ENCODE data around the gene OR5V1. TPM values are rescaled to one million over a fixed set of nuclear protein-coding genes. Genes with fewer than 3 reads are reported as not detected.

The OR5V1 gene
- total RNA-seq, 1 donor: not detected

DNA sequence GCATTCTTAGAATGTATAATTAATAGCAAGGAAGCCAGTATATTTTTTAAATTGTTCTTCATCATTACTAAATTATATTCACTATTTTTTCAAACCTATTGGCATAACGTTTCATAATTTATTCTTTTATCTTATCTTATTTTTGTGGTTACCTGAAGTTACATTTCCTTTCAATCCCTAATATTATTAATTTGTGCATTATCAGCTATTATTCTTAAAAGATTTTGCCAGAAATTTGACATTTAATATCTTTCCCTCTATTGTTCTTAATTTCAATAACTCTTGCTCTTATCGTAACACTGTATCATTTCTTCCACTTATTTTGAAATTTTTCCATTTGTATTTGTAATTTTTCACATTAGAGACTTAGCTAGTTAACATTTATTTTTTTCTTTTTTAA is 48.7 kb downstream of the OR5V1 start:
- no peak for DNase-seq (ENCODE audit: insufficient read length, low spot score, missing footprints)
- Histone ChIP-seq H3K79me2 (ENCODE audit: insufficient read depth, low read length) (no peaks in the 10 kb centered on the region), H4K20me1 (ENCODE audit: insufficient read depth, low read length) (no peaks in the 10 kb centered on the region), H3K4me1 (ENCODE audit: insufficient read depth, low read length) (no peaks in the 10 kb centered on the region), H3K9me3 (ENCODE audit: low read depth, low read length) (no peaks in the 10 kb centered on the region), H2AFZ (ENCODE audit: low read length) (no peak overlapping the region), H3K27ac (ENCODE audit: low read depth, low read length) (no peak overlapping the region), H3K36me3 (ENCODE audit: insufficient read depth, low read length) (no peaks in the 10 kb centered on the region), H3K27me3 (ENCODE audit: insufficient read depth, low read length) (no peaks in the 10 kb centered on the region), H3K4me2 (ENCODE audit: insufficient read depth, low read length) (no peak overlapping the region), H3K4me3 (ENCODE audit: insufficient read depth, low read length) (no peak overlapping the region)
- TF ChIP-seq, protein P1, sequence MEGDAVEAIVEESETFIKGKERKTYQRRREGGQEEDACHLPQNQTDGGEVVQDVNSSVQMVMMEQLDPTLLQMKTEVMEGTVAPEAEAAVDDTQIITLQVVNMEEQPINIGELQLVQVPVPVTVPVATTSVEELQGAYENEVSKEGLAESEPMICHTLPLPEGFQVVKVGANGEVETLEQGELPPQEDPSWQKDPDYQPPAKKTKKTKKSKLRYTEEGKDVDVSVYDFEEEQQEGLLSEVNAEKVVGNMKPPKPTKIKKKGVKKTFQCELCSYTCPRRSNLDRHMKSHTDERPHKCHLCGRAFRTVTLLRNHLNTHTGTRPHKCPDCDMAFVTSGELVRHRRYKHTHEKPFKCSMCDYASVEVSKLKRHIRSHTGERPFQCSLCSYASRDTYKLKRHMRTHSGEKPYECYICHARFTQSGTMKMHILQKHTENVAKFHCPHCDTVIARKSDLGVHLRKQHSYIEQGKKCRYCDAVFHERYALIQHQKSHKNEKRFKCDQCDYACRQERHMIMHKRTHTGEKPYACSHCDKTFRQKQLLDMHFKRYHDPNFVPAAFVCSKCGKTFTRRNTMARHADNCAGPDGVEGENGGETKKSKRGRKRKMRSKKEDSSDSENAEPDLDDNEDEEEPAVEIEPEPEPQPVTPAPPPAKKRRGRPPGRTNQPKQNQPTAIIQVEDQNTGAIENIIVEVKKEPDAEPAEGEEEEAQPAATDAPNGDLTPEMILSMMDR (IDR thresholded peaks at IDR 0.05; ENCODE audit: extremely low read depth, low read depth, low read length): no peak

Other genes with a start within 250 kb of the OR5V1 start
- not detected in 2 replicates for gene OR2J2, start 198.0 kb downstream of the OR5V1 start, total RNA-seq
- gene OR14J1, start 67.2 kb downstream of the OR5V1 start, total RNA-seq: not detected in 2 replicates
- not detected in 2 replicates for gene OR12D3, start 6.4 kb upstream of the OR5V1 start, total RNA-seq
- not detected in 2 replicates for gene OR12D2, start 26.8 kb upstream of the OR5V1 start, total RNA-seq
- not detected in 2 replicates for gene OR12D1, start 46.1 kb upstream of the OR5V1 start, total RNA-seq
- not detected in 2 replicates for gene OR10C1, start 70.4 kb upstream of the OR5V1 start, total RNA-seq
- gene OR11A1, start 88.2 kb upstream of the OR5V1 start, total RNA-seq: not detected in 2 replicates
- not detected in 2 replicates for gene OR2H1, start 88.3 kb upstream of the OR5V1 start, total RNA-seq
- gene MAS1L, start 119.1 kb upstream of the OR5V1 start, total RNA-seq: not detected in 2 replicates
- not detected in 2 replicates for gene UBD, start 190.9 kb upstream of the OR5V1 start, total RNA-seq
- not detected in 2 replicates for gene OR2H2, start 216.3 kb upstream of the OR5V1 start, total RNA-seq

Data from osteoblast (primary cell).